ENCODE results near the gene PLEKHJ1.

DNA sequence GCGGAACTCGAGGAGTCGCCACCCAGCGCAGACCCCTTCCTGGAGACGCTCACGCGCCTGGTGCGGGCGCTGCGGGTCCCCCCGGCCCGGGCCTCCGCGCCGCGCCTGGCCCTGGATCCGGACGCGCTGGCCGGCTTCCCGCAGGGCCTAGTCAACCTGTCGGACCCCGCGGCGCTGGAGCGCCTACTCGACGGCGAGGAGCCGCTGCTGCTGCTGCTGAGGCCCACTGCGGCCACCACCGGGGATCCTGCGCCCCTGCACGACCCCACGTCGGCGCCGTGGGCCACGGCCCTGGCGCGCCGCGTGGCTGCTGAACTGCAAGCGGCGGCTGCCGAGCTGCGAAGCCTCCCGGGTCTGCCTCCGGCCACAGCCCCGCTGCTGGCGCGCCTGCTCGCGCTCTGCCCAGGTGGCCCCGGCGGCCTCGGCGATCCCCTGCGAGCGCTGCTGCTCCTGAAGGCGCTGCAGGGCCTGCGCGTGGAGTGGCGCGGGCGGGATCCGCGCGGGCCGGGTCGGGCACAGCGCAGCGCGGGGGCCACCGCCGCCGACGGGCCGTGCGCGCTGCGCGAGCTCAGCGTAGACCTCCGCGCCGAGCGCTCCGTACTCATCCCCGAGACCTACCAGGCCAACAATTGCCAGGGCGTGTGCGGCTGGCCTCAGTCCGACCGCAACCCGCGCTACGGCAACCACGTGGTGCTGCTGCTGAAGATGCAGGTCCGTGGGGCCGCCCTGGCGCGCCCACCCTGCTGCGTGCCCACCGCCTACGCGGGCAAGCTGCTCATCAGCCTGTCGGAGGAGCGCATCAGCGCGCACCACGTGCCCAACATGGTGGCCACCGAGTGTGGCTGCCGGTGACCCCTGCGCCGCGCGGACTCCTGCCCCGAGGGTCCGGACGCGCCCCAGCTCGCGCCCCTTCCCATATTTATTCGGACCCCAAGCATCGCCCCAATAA, 15.3 kb upstream of the PLEKHJ1 start:
- TF ChIP-seq YY1 (IDR thresholded peaks at IDR 0.05; ENCODE audit: low read depth) (no peak), EP300 (IDR thresholded peaks at IDR 0.05; ENCODE audit: borderline replicate concordance in 1 of 2, low read depth in 1 of 2, low read length in 1 of 2) (no peak), POLR2AphosphoS5 (IDR thresholded peaks at IDR 0.05; ENCODE audit: low read depth, low read length) (no peak), GABPA (IDR thresholded peaks at IDR 0.05; ENCODE audit: low read depth) (no peak), SMC3 (IDR thresholded peaks at IDR 0.05; ENCODE audit: low read depth, low read length) (no peak), CHD2 (IDR thresholded peaks at IDR 0.05; ENCODE audit: low read length, partially characterized antibody) (no peak), NFIC (IDR thresholded peaks at IDR 0.05; ENCODE audit: borderline replicate concordance) (no peak), RXRA (IDR thresholded peaks at IDR 0.05; ENCODE audit: borderline replicate concordance, low read depth) (no peak), TCF12 (IDR thresholded peaks at IDR 0.05) (no peak), RCOR1 (IDR thresholded peaks at IDR 0.05; ENCODE audit: low read length) (no peak), JUND (IDR thresholded peaks at IDR 0.05) (no peak), FOXM1 (IDR thresholded peaks at IDR 0.05; ENCODE audit: low read depth) (no peak)
- TF ChIP-seq, protein P1, sequence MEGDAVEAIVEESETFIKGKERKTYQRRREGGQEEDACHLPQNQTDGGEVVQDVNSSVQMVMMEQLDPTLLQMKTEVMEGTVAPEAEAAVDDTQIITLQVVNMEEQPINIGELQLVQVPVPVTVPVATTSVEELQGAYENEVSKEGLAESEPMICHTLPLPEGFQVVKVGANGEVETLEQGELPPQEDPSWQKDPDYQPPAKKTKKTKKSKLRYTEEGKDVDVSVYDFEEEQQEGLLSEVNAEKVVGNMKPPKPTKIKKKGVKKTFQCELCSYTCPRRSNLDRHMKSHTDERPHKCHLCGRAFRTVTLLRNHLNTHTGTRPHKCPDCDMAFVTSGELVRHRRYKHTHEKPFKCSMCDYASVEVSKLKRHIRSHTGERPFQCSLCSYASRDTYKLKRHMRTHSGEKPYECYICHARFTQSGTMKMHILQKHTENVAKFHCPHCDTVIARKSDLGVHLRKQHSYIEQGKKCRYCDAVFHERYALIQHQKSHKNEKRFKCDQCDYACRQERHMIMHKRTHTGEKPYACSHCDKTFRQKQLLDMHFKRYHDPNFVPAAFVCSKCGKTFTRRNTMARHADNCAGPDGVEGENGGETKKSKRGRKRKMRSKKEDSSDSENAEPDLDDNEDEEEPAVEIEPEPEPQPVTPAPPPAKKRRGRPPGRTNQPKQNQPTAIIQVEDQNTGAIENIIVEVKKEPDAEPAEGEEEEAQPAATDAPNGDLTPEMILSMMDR (IDR thresholded peaks at IDR 0.05) = no peak
- TF ChIP-seq, protein P2, sequence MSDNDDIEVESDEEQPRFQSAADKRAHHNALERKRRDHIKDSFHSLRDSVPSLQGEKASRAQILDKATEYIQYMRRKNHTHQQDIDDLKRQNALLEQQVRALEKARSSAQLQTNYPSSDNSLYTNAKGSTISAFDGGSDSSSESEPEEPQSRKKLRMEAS (IDR thresholded peaks at IDR 0.05; ENCODE audit: low read depth) = no peak
